Rectal smooth muscle tissue (tissue), 1 donor: Measurements from ENCODE around the gene UBASH3B.
"Not testable (repeated sequence)": the region's sequence is repeated elsewhere in the genome, so short reads cannot be mapped to it uniquely, and the experiment has no call there.

Experiments
- H3K27ac ChIP-seq: one replicate; pipeline ENCODE4 v1.7.0; 2013; ENCODE audit warnings: low read depth, low read length, inconsistent platforms
- H3K27me3 ChIP-seq: one replicate; pipeline ENCODE4 v1.7.0; 2013; ENCODE audit warnings: low read length; ENCODE audit not compliant: control insufficient read depth, insufficient read depth
- H3K36me3 ChIP-seq: one replicate; pipeline ENCODE4 v1.7.0; 2013; ENCODE audit warnings: low read length; ENCODE audit not compliant: control insufficient read depth, insufficient read depth
- H3K4me1 ChIP-seq: one replicate; pipeline ENCODE4 v1.7.0; 2013; ENCODE audit warnings: low read length; ENCODE audit not compliant: control insufficient read depth, insufficient read depth
- H3K4me3 ChIP-seq: one replicate; pipeline ENCODE4 v1.7.0; 2013; ENCODE audit warnings: low read length
- H3K9ac ChIP-seq: one replicate; pipeline ENCODE4 v1.7.0; 2013; ENCODE audit warnings: low read length

Gene UBASH3B

GRCh38 chr11:122720107-122720881 lies 64.8 kb downstream of the UBASH3B start:
- Histone ChIP-seq H3K4me3 (no peak overlapping the region), H3K4me1 (peaks cover 4% of the 10 kb centered on the region), H3K9ac (no peak overlapping the region), H3K27ac (no peak overlapping the region), H3K27me3 (no peaks in the 10 kb centered on the region), H3K36me3 (no peaks in the 10 kb centered on the region)

DNA sequence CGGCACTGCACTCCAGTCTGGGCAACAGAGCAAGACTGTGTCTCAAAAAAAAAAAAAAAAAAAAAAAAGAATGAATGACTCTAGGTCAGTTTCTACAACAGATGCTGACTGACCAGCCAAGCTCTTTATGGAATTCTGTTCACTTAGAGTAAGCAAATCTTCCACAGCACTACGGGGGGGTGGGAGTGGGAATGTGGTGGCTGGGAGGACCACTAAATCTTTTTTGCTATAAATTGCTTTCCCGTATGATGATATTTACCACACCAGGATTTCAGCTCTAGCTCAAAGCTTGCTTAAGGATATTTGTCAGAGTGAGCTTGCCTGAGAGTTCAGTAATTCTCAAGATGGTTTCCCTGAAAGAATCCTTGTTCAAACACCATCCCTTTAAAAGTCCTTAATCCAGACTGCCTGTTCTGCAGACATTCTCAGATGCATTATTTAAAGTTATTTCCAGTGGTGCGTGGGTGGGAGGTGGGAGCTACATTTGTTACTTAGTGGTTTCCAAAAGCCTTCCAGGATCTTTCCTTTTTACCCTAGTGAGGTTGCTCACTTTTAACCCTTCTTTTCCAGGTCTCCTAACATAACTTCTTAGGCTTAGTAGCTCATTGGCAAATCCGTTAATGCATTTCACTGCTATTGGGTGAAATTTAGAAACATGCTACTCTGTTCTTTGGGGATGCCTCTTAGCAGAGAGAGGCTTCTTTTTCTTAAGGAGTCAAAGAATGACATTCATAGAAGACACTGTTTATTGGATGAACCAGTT lies 65.9 kb downstream of the UBASH3B start:
- Histone ChIP-seq H3K9ac (no peak overlapping the region), H3K4me3 (no peak overlapping the region), H3K4me1 (peaks cover 4% of the 10 kb centered on the region), H3K27me3 (no peaks in the 10 kb centered on the region), H3K36me3 (no peaks in the 10 kb centered on the region), H3K27ac (no peak overlapping the region)

- Histone ChIP-seq H3K4me3 (no peak overlapping the region), H3K4me1 (peaks cover 4% of the 10 kb centered on the region), H3K27ac (no peak overlapping the region), H3K9ac (no peak overlapping the region), H3K27me3 (no peaks in the 10 kb centered on the region), H3K36me3 (no peaks in the 10 kb centered on the region)
Measured at GRCh38 chr11:122721964-122722266, 66.4 kb downstream of the UBASH3B start.

DNA sequence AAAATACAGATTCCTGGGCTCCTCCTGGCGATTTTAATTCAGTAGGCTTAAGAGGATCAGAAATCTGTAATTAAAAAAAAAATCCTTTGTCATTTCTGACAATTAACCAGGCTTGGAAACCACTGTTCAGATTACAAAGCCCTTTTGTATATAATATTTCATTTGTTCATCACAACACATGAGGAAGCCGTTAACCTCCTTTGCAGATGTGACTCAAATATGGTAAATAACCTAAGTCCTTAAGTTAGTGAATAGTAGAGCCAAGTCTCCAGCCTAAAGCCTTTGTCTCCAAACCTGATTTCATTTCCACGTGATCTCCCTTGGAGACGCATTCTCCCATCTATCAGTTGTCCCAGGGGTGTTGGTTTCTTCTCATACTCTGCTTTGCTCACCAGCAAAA lies 67.6 kb downstream of the UBASH3B start:
- Histone ChIP-seq H3K27ac (no peak overlapping the region), H3K9ac (no peak overlapping the region), H3K4me1 (peaks cover 4% of the 10 kb centered on the region), H3K4me3 (no peak overlapping the region), H3K27me3 (no peaks in the 10 kb centered on the region), H3K36me3 (no peaks in the 10 kb centered on the region)

DNA sequence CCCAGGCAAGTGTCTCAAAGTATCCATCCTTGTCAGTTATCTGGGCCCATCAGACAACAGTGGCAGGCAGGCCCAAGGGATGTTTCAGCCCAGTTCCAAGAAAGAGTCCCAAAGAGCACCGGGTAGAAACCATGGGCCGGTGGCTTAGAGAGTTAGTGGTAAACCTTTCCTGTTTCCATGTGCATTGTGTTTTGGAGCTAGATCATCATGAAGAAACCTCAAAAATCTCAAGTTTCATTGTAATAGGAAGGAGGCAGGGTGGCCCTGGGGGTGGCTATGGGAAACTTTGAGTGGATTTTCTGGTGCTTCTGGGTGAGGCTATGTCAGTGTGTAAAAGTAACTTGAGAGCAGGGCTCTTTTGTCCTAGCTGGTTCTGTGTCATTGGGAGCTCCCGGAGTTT lies 68.1 kb downstream of the UBASH3B start:
- Histone ChIP-seq H3K9ac (no peak overlapping the region), H3K36me3 (no peaks in the 10 kb centered on the region), H3K4me1 (peaks cover 4% of the 10 kb centered on the region), H3K4me3 (no peak overlapping the region), H3K27ac (no peak overlapping the region), H3K27me3 (no peaks in the 10 kb centered on the region)

GRCh38 chr11:122724520-122724919 lies 69.0 kb downstream of the UBASH3B start:
- Histone ChIP-seq H3K27ac (no peak overlapping the region), H3K9ac (no peak overlapping the region), H3K4me3 (no peak overlapping the region), H3K4me1 (peaks cover 4% of the 10 kb centered on the region), H3K27me3 (no peaks in the 10 kb centered on the region), H3K36me3 (no peaks in the 10 kb centered on the region)

DNA sequence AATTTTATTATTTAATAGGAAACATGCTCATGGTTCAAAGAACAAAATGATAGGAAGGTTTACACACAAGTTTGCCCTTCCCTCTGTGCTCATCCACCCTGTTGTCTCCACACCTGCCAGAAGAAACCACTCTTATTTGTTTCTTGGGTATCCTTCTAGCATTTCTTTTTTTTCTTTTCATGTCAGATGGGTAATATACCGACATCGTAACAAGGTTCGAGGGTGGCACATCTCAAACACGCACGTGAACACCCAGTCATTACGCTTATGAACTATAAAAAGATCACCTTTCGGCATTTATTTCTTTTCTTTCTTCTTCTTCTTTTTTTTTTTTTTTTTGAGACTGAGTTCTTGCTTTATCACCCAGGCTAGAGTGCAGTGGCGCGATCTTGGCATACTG lies 70.5 kb downstream of the UBASH3B start:
- peaks cover 4% of the 10 kb centered on the region for H3K4me1 ChIP-seq
- no peak overlapping the region for H3K4me3 ChIP-seq
- no peak overlapping the region for H3K27ac ChIP-seq
- no peaks in the 10 kb centered on the region for H3K27me3 ChIP-seq
- H3K9ac ChIP-seq = no peak overlapping the region
- no peaks in the 10 kb centered on the region for H3K36me3 ChIP-seq

- Histone ChIP-seq H3K27me3 (no peaks in the 10 kb centered on the region), H3K9ac (no peak overlapping the region), H3K4me1 (no peaks in the 10 kb centered on the region), H3K4me3 (peak overlapping the region; percentile 34), H3K27ac (peak overlapping the region; percentile 21), H3K36me3 (no peaks in the 10 kb centered on the region)
Measured at GRCh38 chr11:122727101-122727929, 71.8 kb downstream of the UBASH3B start.

- Histone ChIP-seq H3K4me3 (no peak overlapping the region), H3K27ac (no peak overlapping the region), H3K9ac (no peak overlapping the region), H3K27me3 (no peaks in the 10 kb centered on the region), H3K36me3 (no peaks in the 10 kb centered on the region), H3K4me1 (no peaks in the 10 kb centered on the region)
Measured at GRCh38 chr11:122728561-122728960, 73.0 kb downstream of the UBASH3B start.

- no peak overlapping the region for H3K27ac ChIP-seq
Measured at GRCh38 chr11:122729139-122729538, 73.6 kb downstream of the UBASH3B start.

GRCh38 chr11:122730694-122731093 lies 75.2 kb downstream of the UBASH3B start:
- not testable (repeated sequence) for H3K4me1 ChIP-seq, H3K9ac ChIP-seq, H3K27ac ChIP-seq, H3K27me3 ChIP-seq, H3K4me3 ChIP-seq, H3K36me3 ChIP-seq

More at GRCh38 chr11:122729139-122729538, 73.6 kb downstream of the UBASH3B start:
- Histone ChIP-seq H3K36me3 (no peaks in the 10 kb centered on the region), H3K9ac (no peak overlapping the region), H3K4me3 (no peak overlapping the region), H3K4me1 (no peaks in the 10 kb centered on the region), H3K27me3 (no peaks in the 10 kb centered on the region)

- Histone ChIP-seq H3K4me3 (no peak overlapping the region), H3K36me3 (no peaks in the 10 kb centered on the region), H3K27ac (no peak overlapping the region), H3K27me3 (no peaks in the 10 kb centered on the region), H3K4me1 (no peaks in the 10 kb centered on the region), H3K9ac (no peak overlapping the region)
Measured at GRCh38 chr11:122731500-122731913, 76.0 kb downstream of the UBASH3B start.
